ENCODE data around the gene KRT39.

DNA sequence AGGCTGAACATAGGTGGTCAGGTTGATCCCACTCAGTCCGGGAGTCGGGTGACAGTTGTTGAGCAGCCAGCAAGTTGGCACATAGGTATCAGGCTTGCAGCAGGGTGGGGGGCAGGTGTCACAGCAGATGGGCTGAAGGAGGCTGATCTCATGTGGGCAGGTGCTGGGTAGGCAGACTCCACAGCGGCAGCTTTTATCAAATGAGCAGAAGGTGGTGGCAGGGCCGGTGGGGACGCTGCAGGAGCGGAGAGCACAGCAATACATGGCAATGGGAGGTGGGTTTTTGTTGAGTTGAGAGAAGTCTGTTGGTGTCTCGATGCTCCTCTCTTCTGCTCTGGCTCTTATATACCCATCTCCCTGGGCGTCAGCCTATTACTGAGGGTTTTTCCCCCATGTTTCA is 42.1 kb upstream of the KRT39 start, which contains the start of gene KRTAP3-1:
- TF ChIP-seq, protein P1, sequence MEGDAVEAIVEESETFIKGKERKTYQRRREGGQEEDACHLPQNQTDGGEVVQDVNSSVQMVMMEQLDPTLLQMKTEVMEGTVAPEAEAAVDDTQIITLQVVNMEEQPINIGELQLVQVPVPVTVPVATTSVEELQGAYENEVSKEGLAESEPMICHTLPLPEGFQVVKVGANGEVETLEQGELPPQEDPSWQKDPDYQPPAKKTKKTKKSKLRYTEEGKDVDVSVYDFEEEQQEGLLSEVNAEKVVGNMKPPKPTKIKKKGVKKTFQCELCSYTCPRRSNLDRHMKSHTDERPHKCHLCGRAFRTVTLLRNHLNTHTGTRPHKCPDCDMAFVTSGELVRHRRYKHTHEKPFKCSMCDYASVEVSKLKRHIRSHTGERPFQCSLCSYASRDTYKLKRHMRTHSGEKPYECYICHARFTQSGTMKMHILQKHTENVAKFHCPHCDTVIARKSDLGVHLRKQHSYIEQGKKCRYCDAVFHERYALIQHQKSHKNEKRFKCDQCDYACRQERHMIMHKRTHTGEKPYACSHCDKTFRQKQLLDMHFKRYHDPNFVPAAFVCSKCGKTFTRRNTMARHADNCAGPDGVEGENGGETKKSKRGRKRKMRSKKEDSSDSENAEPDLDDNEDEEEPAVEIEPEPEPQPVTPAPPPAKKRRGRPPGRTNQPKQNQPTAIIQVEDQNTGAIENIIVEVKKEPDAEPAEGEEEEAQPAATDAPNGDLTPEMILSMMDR (IDR thresholded peaks at IDR 0.05): no peak
- TF ChIP-seq, protein P2, sequence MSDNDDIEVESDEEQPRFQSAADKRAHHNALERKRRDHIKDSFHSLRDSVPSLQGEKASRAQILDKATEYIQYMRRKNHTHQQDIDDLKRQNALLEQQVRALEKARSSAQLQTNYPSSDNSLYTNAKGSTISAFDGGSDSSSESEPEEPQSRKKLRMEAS (CRISPR knock-in tag; IDR thresholded peaks at IDR 0.05): no peak
- TF ChIP-seq SP1 (CRISPR knock-in tag; conservative IDR thresholded peaks at IDR 0.05) (no peak), ELF4 (CRISPR knock-in tag; IDR thresholded peaks at IDR 0.05; ENCODE audit: low read depth) (no peak), CBFB (CRISPR knock-in tag; IDR thresholded peaks at IDR 0.05; ENCODE audit: low read depth) (no peak), NFE2L1 (CRISPR knock-in tag; IDR thresholded peaks at IDR 0.05) (no peak), TEAD4 (CRISPR knock-in tag; IDR thresholded peaks at IDR 0.05) (no peak), SMAD3 (CRISPR knock-in tag; IDR thresholded peaks at IDR 0.05; ENCODE audit: borderline replicate concordance) (no peak)
